H9 (cell line): ENCODE measurements around the gene BEX5. TPM values are rescaled to one million over a fixed set of nuclear protein-coding genes. Genes with fewer than 3 reads are reported as not detected.

Experiments
- DNase-seq: peaks from one replicate; pipeline ENCODE4 v3.0.0-alpha.2; 2017
- H2AFZ ChIP-seq: one replicate; pipeline ENCODE4 v1.6.1; 2013; ENCODE audit warnings: mild to moderate bottlenecking, low read length, control low read depth, moderate library complexity
- H2AK5ac ChIP-seq: 2 replicates; pipeline ENCODE4 v1.6.1; 2013; ENCODE audit warnings: low read length, control low read depth, mixed read lengths; ENCODE audit not compliant: insufficient read length
- H2BK120ac ChIP-seq: one replicate; pipeline ENCODE4 v1.6.1; 2013; ENCODE audit warnings: low read depth, mild to moderate bottlenecking, low read length, control low read depth, inconsistent platforms; ENCODE audit not compliant: poor library complexity, severe bottlenecking
- H2BK12ac ChIP-seq: 2 replicates; pipeline ENCODE4 v1.6.1; 2013; ENCODE audit warnings: low read length, control low read depth, mixed read lengths, low read depth; ENCODE audit not compliant: insufficient read length
- H2BK15ac ChIP-seq: 2 replicates; pipeline ENCODE4 v1.6.1; 2013; ENCODE audit warnings: low read depth, low read length, control low read depth
- H2BK20ac ChIP-seq: one replicate; pipeline ENCODE4 v1.6.1; 2013; ENCODE audit warnings: low read depth, mild to moderate bottlenecking, low read length, control low read depth, inconsistent platforms; ENCODE audit not compliant: poor library complexity, severe bottlenecking
- H2BK5ac ChIP-seq: 2 replicates; pipeline ENCODE4 v1.6.1; 2013; ENCODE audit warnings: low read length, control low read depth, mixed read lengths; ENCODE audit not compliant: insufficient read length
- H3K14ac ChIP-seq: 2 replicates; pipeline ENCODE4 v1.6.1; 2013; ENCODE audit warnings: low read length, control low read depth; ENCODE audit not compliant: insufficient read depth
- H3K18ac ChIP-seq: 2 replicates; pipeline ENCODE4 v1.6.1; 2013; ENCODE audit warnings: low read depth, mild to moderate bottlenecking, mixed read lengths, low read length, control low read depth; ENCODE audit not compliant: insufficient read length
- H3K23ac ChIP-seq: 2 replicates; pipeline ENCODE4 v1.6.1; 2013; ENCODE audit warnings: low read length, control low read depth, mixed read lengths, low read depth; ENCODE audit not compliant: insufficient read length
- H3K23me2 ChIP-seq: 2 replicates; pipeline ENCODE4 v1.6.1; 2013; ENCODE audit warnings: low read depth, mild to moderate bottlenecking, mixed read lengths, low read length, control low read depth; ENCODE audit not compliant: insufficient read length, poor library complexity, severe bottlenecking
- H3K27ac ChIP-seq: 2 replicates; pipeline ENCODE4 v1.5.1; 2013; ENCODE audit warnings: low read length, control low read depth, mixed read lengths, low read depth; ENCODE audit not compliant: insufficient read length
- H3K27me3 ChIP-seq: 2 replicates; pipeline ENCODE4 v1.6.1; 2013; ENCODE audit warnings: low read length, control low read depth, inconsistent platforms; ENCODE audit not compliant: insufficient read depth
- H3K4ac ChIP-seq: 2 replicates; pipeline ENCODE4 v1.6.1; 2013; ENCODE audit warnings: low read depth, mild to moderate bottlenecking, control low read depth, inconsistent platforms, low read length, moderate library complexity
- H3K4me1 ChIP-seq: 2 replicates; pipeline ENCODE4 v1.6.1; 2013; ENCODE audit warnings: low read length, control low read depth, inconsistent platforms; ENCODE audit not compliant: insufficient read depth
- H3K4me2 ChIP-seq: 2 replicates; pipeline ENCODE4 v1.6.1; 2013; ENCODE audit warnings: low read length, control low read depth, mixed read lengths; ENCODE audit not compliant: insufficient read length, insufficient read depth
- H3K56ac ChIP-seq: 2 replicates; pipeline ENCODE4 v1.6.1; 2013; ENCODE audit warnings: low read depth, mild to moderate bottlenecking, mixed read lengths, low read length, control low read depth; ENCODE audit not compliant: insufficient read length
- H3K79me1 ChIP-seq: 2 replicates; pipeline ENCODE4 v1.6.1; 2013; ENCODE audit warnings: low read depth, mild to moderate bottlenecking, moderate library complexity, low read length, control low read depth, inconsistent platforms; ENCODE audit not compliant: insufficient read depth, poor library complexity, severe bottlenecking
- H3K79me2 ChIP-seq: 2 replicates; pipeline ENCODE4 v1.6.1; 2013; ENCODE audit warnings: low read length, control low read depth, inconsistent platforms; ENCODE audit not compliant: insufficient read depth
- H3K9ac ChIP-seq: 2 replicates; pipeline ENCODE4 v1.6.1; 2013; ENCODE audit warnings: low read length, control low read depth, mixed read lengths; ENCODE audit not compliant: insufficient read length; ENCODE audit errors: extremely low read depth
- H3K9me3 ChIP-seq: one replicate; pipeline ENCODE4 v1.6.1; 2013; ENCODE audit warnings: low read depth, low read length, inconsistent platforms; ENCODE audit not compliant: control insufficient read depth
- H3T11ph ChIP-seq: one replicate; pipeline ENCODE4 v1.6.1; 2013; ENCODE audit warnings: mild to moderate bottlenecking, low read length, control low read depth, inconsistent platforms
- H4K20me1 ChIP-seq: one replicate; pipeline ENCODE4 v1.6.1; 2013; ENCODE audit not compliant: control insufficient read depth, insufficient read length, insufficient read depth
- H4K5ac ChIP-seq: 2 replicates; pipeline ENCODE4 v1.6.1; 2013; ENCODE audit warnings: low read depth, mild to moderate bottlenecking, mixed read lengths, low read length, control low read depth; ENCODE audit not compliant: insufficient read length
- H4K8ac ChIP-seq: replicated peaks from 2 replicates; pipeline ENCODE4 v1.6.1; 2013; ENCODE audit warnings: low read length, control low read depth, mixed read lengths, low read depth; ENCODE audit not compliant: insufficient read length
- H4K91ac ChIP-seq: 2 replicates; pipeline ENCODE4 v1.6.1; 2013; ENCODE audit warnings: low read depth, mild to moderate bottlenecking, moderate library complexity, mixed read lengths, low read length, control low read depth; ENCODE audit not compliant: insufficient read length
- H3K27ac Mint-ChIP-seq, 3 experiments: 2 replicates in 2 of 3; 3 replicates in 1 of 3; pipeline ENCODE4 v1.8.0; 2020 to 2021; ENCODE audit warnings: mixed read lengths in 3 of 3, mild to moderate bottlenecking in 1 of 3, moderate library complexity in 1 of 3
- H3K27me3 Mint-ChIP-seq: 2 replicates; pipeline ENCODE4 v1.8.0; 2021; ENCODE audit warnings: low read depth, mild to moderate bottlenecking, moderate library complexity, mixed read lengths
- H3K36me3 Mint-ChIP-seq, 3 experiments: 2 replicates in 2 of 3; 3 replicates in 1 of 3; pipeline ENCODE4 v1.8.0; 2020 to 2021; ENCODE audit warnings: low read depth in 3 of 3, mixed read lengths in 3 of 3; ENCODE audit not compliant: insufficient read depth in 1 of 3
- H3K4me1 Mint-ChIP-seq, 2 experiments: 2 replicates each; pipeline ENCODE4 v1.8.0; 2020; ENCODE audit warnings: mixed read lengths in 2 of 2
- H3K4me3 Mint-ChIP-seq, 2 experiments: 2 replicates in 1 of 2; 3 replicates in 1 of 2; pipeline ENCODE4 v1.8.0; 2020 to 2021; ENCODE audit warnings: mild to moderate bottlenecking in 2 of 2, mixed read lengths in 2 of 2, moderate library complexity in 1 of 2
- H3K9me3 Mint-ChIP-seq, 2 experiments: 2 replicates in 1 of 2; 3 replicates in 1 of 2; pipeline ENCODE4 v1.8.0; 2020; ENCODE audit warnings: mild to moderate bottlenecking in 2 of 2, mixed read lengths in 2 of 2, moderate library complexity in 1 of 2
- CTCF ChIP-seq: fragments of 200-600 bp; sonication (generic); conservative IDR thresholded peaks from 3 replicates; pipeline ENCODE4 v1.8.0; 2021; ENCODE audit warnings: antibody characterized with exemption, mild to moderate bottlenecking
- WGBS: extraction: QIAGEN DNeasy Blood & Tissue Kit; methylation state at CpG from one replicate; pipeline ENCODE4 v1.1.7; 2013; ENCODE audit warnings: missing lambda C conversion rate, low lambda C conversion rate, mixed read lengths; ENCODE audit not compliant: insufficient read length; ENCODE audit errors: extremely low coverage; 5-methylcytosine and 5-hydroxymethylcytosine counted together
- total RNA-seq: library from RNA; stranded (reverse); gene quantifications from 2 replicates; pipeline ENCODE4 v1.2.1, GENCODE V29; 2021

BEX5 gene
- total RNA-seq, 1 experiment from 2014 or later: 7.7 TPM

GRCh38 chrX:102154900-102155805, 624 bp downstream of the BEX5 start:
- peaks cover 0 to 5% (median 0%) of the 10 kb centered on the region in 3 experiments; a peak in 4 of 7 replicates for H3K36me3 Mint-ChIP-seq
- no peak overlapping the region for H3K4ac ChIP-seq
- peaks cover 5% of the 10 kb centered on the region for H3K23me2 ChIP-seq
- no peaks in the 10 kb centered on the region for H3K79me1 ChIP-seq
- H2BK120ac ChIP-seq: no peak overlapping the region
- no peak for TF ChIP-seq CTCF
- no peak overlapping the region for H2AK5ac ChIP-seq
- peaks cover 61 to 65% of the 10 kb centered on the region in 2 experiments for H3K9me3 Mint-ChIP-seq
- H3K9me3 ChIP-seq: peaks cover 16% of the 10 kb centered on the region
- H3K4me2 ChIP-seq: peak overlapping the region; percentile 92
- no peak overlapping the region for H2BK12ac ChIP-seq
- no peak overlapping the region for H3K23ac ChIP-seq
- H2AFZ ChIP-seq: no peak overlapping the region
- no peak overlapping the region for H2BK15ac ChIP-seq
- peak overlapping the region; percentile 91 to 97 for H3K4me3 Mint-ChIP-seq
- no peak overlapping the region for H3K14ac ChIP-seq
- H3K27me3 ChIP-seq: no peaks in the 10 kb centered on the region
- no CpG with 5 or more reads among the region's 32 CpGs for WGBS
- H3K79me2 ChIP-seq: no peaks in the 10 kb centered on the region
- H4K5ac ChIP-seq: no peak overlapping the region
- H3K56ac ChIP-seq: no peak overlapping the region
- H3K9ac ChIP-seq: peak overlapping the region; percentile 26
- no peak overlapping the region for H2BK5ac ChIP-seq
- H3K18ac ChIP-seq: no peak overlapping the region
- H3K27ac ChIP-seq: no peak overlapping the region
- no peaks in the 10 kb centered on the region for H3K4me1 ChIP-seq
- no peak overlapping the region for H4K8ac ChIP-seq
- H3K27me3 Mint-ChIP-seq: peaks cover 5% of the 10 kb centered on the region
- H3K27ac Mint-ChIP-seq: peak overlapping the region; percentile 72 to 96 (median 92); a peak in 4 of 7 replicates
- H3T11ph ChIP-seq: no peak overlapping the region
- no peak overlapping the region for H2BK20ac ChIP-seq
- peaks cover 7 to 9% of the 10 kb centered on the region in 2 experiments for H3K4me1 Mint-ChIP-seq
- peak; percentile 26 for DNase-seq
- no peaks in the 10 kb centered on the region for H4K20me1 ChIP-seq
- no peak overlapping the region for H4K91ac ChIP-seq
